Activated CD4-positive, alpha-beta T cell treated with anti-CD3 and anti-CD28 coated beads for 36 hours (primary cell): ENCODE measurements around the gene CYRIA. TPM values are rescaled to one million over a fixed set of nuclear protein-coding genes. Genes with fewer than 3 reads are reported as not detected.
A peak's percentile ranks its signal among the peaks of the same experiment; 100 is the strongest.

Experiments
- ATAC-seq: fragments of 200-7000 bp; cut with Tn5 transposase; one replicate; pipeline ENCODE4 v1.10.0; 2021; ENCODE audit warnings: mild to moderate bottlenecking, moderate library complexity
- CTCF ChIA-PET: fragments of 350-600 bp; sonication (Branson Sonifier 250); formaldehyde crosslinking; loops from one replicate; lab custom pipeline; 2021; ENCODE audit warnings: antibody characterized with exemption; lab: Charles Lee
- POLR2A ChIA-PET: fragments of 350-600 bp; sonication (Branson Sonifier 250); formaldehyde crosslinking; loops from one replicate; lab custom pipeline; 2021; ENCODE audit warnings: antibody characterized with exemption, inconsistent platforms; lab: Charles Lee
- DNase-seq: peaks from one replicate; pipeline ENCODE4 v3.0.0-alpha.2; 2020
- H3K27ac Mint-ChIP-seq: one replicate; pipeline ENCODE4 v1.8.0; 2021; ENCODE audit warnings: mixed read lengths
- H3K27me3 Mint-ChIP-seq: one replicate; pipeline ENCODE4 v1.8.0; 2021; ENCODE audit warnings: mixed read lengths
- H3K36me3 Mint-ChIP-seq: one replicate; pipeline ENCODE4 v1.8.0; 2021; ENCODE audit warnings: low read depth, mixed read lengths
- H3K4me1 Mint-ChIP-seq: one replicate; pipeline ENCODE4 v1.8.0; 2021; ENCODE audit warnings: mixed read lengths
- H3K4me3 Mint-ChIP-seq: one replicate; pipeline ENCODE4 v1.8.0; 2021; ENCODE audit warnings: mild to moderate bottlenecking, moderate library complexity, mixed read lengths
- H3K9me3 Mint-ChIP-seq: one replicate; pipeline ENCODE4 v1.8.0; 2021; ENCODE audit warnings: low read depth, mixed read lengths
- intact Hi-C, 2 experiments: fragments of 100-400 bp; cut with DNase I in 1 of 2; cut with micrococcal nuclease in 1 of 2; formaldehyde crosslinking; loops; one replicate each; pipeline versions ENCODE4 v1.14.2 to v1.15.1; 2022 to 2024; cut with DNase I, micrococcal nuclease
- total RNA-seq, 2 experiments: library from RNA; stranded (reverse); gene quantifications; one replicate each; pipeline ENCODE4 v1.2.3, GENCODE V29; 2021

The CYRIA gene
- total RNA-seq, result 1 to 10 TPM; 2.5 to 2.8 TPM

DNA sequence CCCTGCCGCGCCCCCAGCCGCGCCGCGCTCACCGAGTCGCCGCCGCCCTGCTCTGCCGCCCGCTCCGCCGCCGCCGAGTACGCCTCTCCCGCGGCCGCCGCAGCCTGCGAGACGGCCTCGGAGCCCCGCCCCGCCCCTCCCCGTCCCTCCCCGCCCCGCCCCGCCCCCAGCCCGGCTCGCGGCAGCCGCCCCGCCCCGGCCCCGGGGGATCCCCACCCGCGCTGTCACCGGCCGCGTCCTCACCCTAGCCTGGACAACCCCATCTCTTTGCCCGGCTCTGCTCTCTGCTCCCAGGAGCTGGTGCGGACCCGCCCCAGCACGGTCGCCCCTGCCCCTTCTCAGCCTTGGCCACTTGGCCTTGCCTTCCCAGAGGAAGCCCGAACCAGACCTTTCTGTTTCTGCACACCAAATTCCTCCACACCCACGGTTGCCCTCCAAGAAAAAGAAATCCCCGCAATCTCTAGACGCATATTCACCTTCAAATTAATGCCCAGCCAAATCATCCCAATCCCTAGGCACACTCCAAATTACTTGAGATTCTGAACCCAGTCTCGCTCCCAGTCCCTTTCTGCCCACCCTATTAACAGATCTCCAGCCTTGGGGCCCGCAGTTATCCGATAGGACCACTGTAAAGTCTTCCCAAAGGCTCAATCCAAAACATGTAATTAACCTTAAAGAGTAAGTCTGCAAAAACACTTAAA is at the start of gene CYRIA:
Gene CYRIA (minus strand): TSS at position 87 of the 701 bp plus-strand sequence. CDS start 77,715 bp downstream, outside the sequence.
- peaks cover 41% of the 10 kb centered on the region for H3K27me3 Mint-ChIP-seq
- peak within 1 kb of the TSS; percentile 73 for H3K4me3 Mint-ChIP-seq
- peaks cover 16% of the 10 kb centered on the region for H3K4me1 Mint-ChIP-seq
- ChIA-PET POLR2A (no interaction called here), CTCF (interaction anchor here (1.0 kb wide), 1 partner anchor 91 kb away, joined by 5 read pairs; no protein-coding TSS in a partner anchor)
- DNase-seq (peak; percentile 80), ATAC-seq (peak; percentile 77)
- intact Hi-C loops, result loop anchor here (1.0 to 5.0 kb wide), 5 partner anchors 15 to 81 kb away; no protein-coding TSS in a partner anchor
- H3K36me3 Mint-ChIP-seq, result no peaks in the 10 kb centered on the region
- no peaks in the 10 kb centered on the region for H3K9me3 Mint-ChIP-seq
- H3K27ac Mint-ChIP-seq, result peak within 1 kb of the TSS; percentile 79

DNA sequence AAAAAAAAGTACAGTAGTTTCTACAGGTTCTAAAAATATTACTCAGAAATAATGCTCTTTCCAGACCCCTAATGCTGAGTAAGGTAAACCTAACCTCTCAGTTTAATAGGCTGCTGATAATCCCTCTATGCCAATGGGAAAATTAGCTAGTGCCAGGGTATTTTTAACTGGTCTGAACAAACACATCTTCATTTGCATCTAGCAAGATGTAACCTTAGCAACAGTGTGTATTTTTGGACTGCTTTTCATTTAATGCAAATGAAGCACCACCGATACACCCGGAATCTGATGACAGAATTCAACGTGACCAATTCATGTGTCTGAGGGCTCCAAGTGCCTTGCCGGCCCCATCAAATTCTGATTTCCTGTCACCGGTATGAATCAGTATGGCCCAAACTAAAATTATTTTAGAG is 47.4 kb upstream of the CYRIA start:
- ChIA-PET CTCF (interaction anchor here (1.0 kb wide), 1 partner anchor 8 kb away, joined by 3 read pairs; no protein-coding TSS in a partner anchor), POLR2A (no interaction called here)
- no peak for DNase-seq
- Mint-ChIP-seq H3K4me1 (no peaks in the 10 kb centered on the region), H3K36me3 (no peaks in the 10 kb centered on the region), H3K9me3 (no peaks in the 10 kb centered on the region), H3K27ac (no peak overlapping the region), H3K4me3 (no peak overlapping the region), H3K27me3 (peaks cover 8% of the 10 kb centered on the region)
- ATAC-seq, result no peak
- intact Hi-C loops, result no loop called here

DNA sequence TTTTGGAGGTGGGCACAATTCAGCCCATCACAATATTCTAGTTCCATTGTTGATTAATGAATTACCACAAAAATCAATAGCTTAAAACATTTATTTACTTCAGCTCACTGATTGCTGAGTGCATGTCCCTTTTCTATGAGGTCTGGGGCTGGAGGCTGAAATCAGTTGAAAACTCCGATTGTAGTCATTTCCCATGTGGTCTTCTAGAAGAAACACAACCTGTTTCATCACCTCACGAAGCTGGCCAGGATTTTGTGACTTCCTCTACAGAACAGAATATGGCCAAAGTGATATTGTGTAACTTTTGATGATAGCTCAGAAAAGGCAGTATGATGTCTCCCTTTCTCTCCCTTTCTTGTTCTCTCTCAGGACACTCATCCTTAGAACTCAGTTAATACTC is 44.1 kb upstream of the CYRIA start:
- ChIA-PET CTCF (interaction anchor here (1.6 kb wide), 1 partner anchor 47 kb away, joined by 3 read pairs; no protein-coding TSS in a partner anchor), POLR2A (no interaction called here)
- intact Hi-C loops, result no loop called here
- H3K27ac Mint-ChIP-seq, result no peak overlapping the region
- no peaks in the 10 kb centered on the region for H3K36me3 Mint-ChIP-seq
- no peaks in the 10 kb centered on the region for H3K9me3 Mint-ChIP-seq
- ATAC-seq (no peak), DNase-seq (no peak)
- H3K27me3 Mint-ChIP-seq, result peaks cover 6% of the 10 kb centered on the region
- peaks cover 6% of the 10 kb centered on the region for H3K4me1 Mint-ChIP-seq
- no peak overlapping the region for H3K4me3 Mint-ChIP-seq

DNA sequence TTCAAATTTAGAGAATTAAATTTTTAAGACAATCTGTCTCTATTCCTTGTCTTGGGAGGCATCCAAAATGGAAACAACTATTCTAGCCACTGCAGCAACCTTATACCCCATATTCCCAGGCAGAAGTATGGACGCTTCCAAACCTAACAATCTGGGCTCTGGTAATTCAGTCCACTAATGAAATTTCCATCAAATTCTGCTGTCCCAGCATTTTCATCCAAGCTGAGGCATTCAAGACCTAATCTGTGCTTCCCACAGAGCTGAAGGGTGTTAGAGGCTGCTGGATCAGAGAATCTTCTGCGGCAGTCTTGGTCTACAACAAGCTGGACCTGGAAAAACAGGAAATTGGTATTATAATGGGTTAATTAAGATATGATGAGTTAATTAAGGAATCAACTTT is 42.5 kb upstream of the CYRIA start:
- ATAC-seq (no peak), DNase-seq (no peak)
- Mint-ChIP-seq H3K9me3 (no peaks in the 10 kb centered on the region), H3K4me3 (no peak overlapping the region), H3K36me3 (no peaks in the 10 kb centered on the region), H3K4me1 (peaks cover 6% of the 10 kb centered on the region), H3K27ac (no peak overlapping the region), H3K27me3 (peaks cover 4% of the 10 kb centered on the region)
- ChIA-PET CTCF (no interaction called here), POLR2A (interaction anchor here (0.5 kb wide), 1 partner anchor 82 kb away, joined by 4 read pairs; no protein-coding TSS in a partner anchor)
- intact Hi-C loops, result no loop called here

GRCh38 chr2:16707014-16707623 is 41.5 kb upstream of the CYRIA start:
- H3K27me3 Mint-ChIP-seq, result peaks cover 3% of the 10 kb centered on the region
- ChIA-PET CTCF (no interaction called here), POLR2A (no interaction called here)
- intact Hi-C loops, result no loop called here
- peaks cover 6% of the 10 kb centered on the region for H3K4me1 Mint-ChIP-seq
- H3K36me3 Mint-ChIP-seq, result no peaks in the 10 kb centered on the region
- DNase-seq, result peak; percentile 16
- ATAC-seq, result no peak
- H3K27ac Mint-ChIP-seq, result no peak overlapping the region
- no peak overlapping the region for H3K4me3 Mint-ChIP-seq
- no peaks in the 10 kb centered on the region for H3K9me3 Mint-ChIP-seq

DNA sequence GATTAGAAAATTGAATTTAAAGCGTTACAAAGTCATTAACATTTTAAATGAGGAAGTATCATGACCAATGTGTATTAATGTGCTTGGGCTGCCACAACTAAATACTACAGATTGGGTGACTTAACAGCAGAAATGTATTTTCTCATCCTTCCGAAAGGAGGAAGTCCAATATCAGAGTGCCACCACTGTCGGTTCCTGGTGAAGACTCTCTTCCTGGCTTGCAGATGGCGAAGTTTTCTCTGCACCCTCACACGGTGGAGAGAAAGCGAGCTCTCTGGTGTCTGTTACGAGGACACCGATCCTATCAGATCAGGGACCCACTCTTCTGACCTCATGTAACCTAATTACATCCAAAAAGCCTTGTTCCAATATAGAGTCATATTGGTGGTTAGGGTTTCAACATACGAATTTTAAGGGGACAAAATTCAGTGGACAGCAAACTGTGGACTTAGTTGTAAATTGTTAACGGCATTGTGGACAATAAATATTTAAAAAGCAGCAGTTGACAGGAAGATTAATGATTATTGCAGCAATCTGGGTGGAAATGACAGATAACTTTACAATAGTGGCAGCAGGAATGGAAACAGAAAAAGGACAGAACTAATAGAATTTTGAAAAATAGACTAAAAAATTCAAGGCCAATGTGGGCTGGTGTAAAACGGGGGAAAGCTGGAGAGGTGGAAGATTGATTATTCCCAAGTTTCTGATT is 35.1 kb upstream of the CYRIA start:
- H3K36me3 Mint-ChIP-seq, result no peaks in the 10 kb centered on the region
- peaks cover 15% of the 10 kb centered on the region for H3K27me3 Mint-ChIP-seq
- H3K27ac Mint-ChIP-seq, result no peak overlapping the region
- H3K4me3 Mint-ChIP-seq, result no peak overlapping the region
- DNase-seq (no peak), ATAC-seq (no peak)
- ChIA-PET CTCF (no interaction called here), POLR2A (no interaction called here)
- intact Hi-C loops, result no loop called here
- H3K9me3 Mint-ChIP-seq, result peaks cover 5% of the 10 kb centered on the region
- no peaks in the 10 kb centered on the region for H3K4me1 Mint-ChIP-seq

DNA sequence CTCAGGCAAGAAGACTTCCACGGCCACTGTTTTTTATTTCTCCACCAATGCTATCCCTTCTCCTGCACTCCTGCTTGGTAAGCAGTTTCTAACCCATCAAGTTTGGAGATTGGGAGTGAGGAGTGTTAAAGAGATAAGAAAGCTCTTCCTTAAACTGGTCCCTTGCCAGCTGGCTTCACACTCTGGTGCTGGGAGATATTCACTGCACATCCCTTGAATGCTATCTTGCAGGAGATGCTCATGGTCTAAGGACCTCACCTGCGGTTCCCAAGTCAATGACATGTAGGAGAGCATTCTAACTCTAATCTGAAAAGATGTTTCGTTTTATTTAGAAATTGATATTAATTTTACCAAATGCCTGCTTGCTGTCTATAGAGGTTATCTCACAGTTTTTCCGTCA is 28.2 kb upstream of the CYRIA start:
- Mint-ChIP-seq H3K4me1 (no peaks in the 10 kb centered on the region), H3K36me3 (no peaks in the 10 kb centered on the region), H3K9me3 (peaks cover 5% of the 10 kb centered on the region), H3K27ac (no peak overlapping the region), H3K27me3 (peaks cover 11% of the 10 kb centered on the region), H3K4me3 (no peak overlapping the region)
- intact Hi-C loops, result no loop called here
- ChIA-PET POLR2A (no interaction called here), CTCF (no interaction called here)
- DNase-seq (no peak), ATAC-seq (no peak)

- CTCF ChIA-PET, result interaction anchor here (0.8 kb wide), 1 partner anchor 506 kb away, joined by 3 read pairs; no protein-coding TSS in a partner anchor
- DNase-seq, result no peak
Measured at GRCh38 chr2:16691261-16691660, 25.6 kb upstream of the CYRIA start.

GRCh38 chr2:16687955-16688354 is 22.3 kb upstream of the CYRIA start:
- DNase-seq (no peak), ATAC-seq (no peak)
- intact Hi-C loops, result no loop called here
- Mint-ChIP-seq H3K27ac (no peak overlapping the region), H3K9me3 (no peaks in the 10 kb centered on the region), H3K4me1 (no peaks in the 10 kb centered on the region), H3K27me3 (peaks cover 20% of the 10 kb centered on the region), H3K36me3 (no peaks in the 10 kb centered on the region), H3K4me3 (no peak overlapping the region)
- POLR2A ChIA-PET, result interaction anchor here (0.7 kb wide), 1 partner anchor 629 kb away, joined by 3 read pairs; no protein-coding TSS in a partner anchor
- CTCF ChIA-PET, result interaction anchor here (0.6 kb wide), 1 partner anchor 758 kb away, joined by 3 read pairs; no protein-coding TSS in a partner anchor

More at GRCh38 chr2:16691261-16691660, 25.6 kb upstream of the CYRIA start:
- H3K4me3 Mint-ChIP-seq, result no peak overlapping the region
- no peaks in the 10 kb centered on the region for H3K36me3 Mint-ChIP-seq
- intact Hi-C loops, result no loop called here
- POLR2A ChIA-PET, result no interaction called here
- peaks cover 14% of the 10 kb centered on the region for H3K27me3 Mint-ChIP-seq
- no peak for ATAC-seq
- H3K9me3 Mint-ChIP-seq, result no peaks in the 10 kb centered on the region
- H3K27ac Mint-ChIP-seq, result no peak overlapping the region
- no peaks in the 10 kb centered on the region for H3K4me1 Mint-ChIP-seq

- no peak for ATAC-seq
- H3K4me3 Mint-ChIP-seq, result no peak overlapping the region
- H3K27ac Mint-ChIP-seq, result no peak overlapping the region
- ChIA-PET POLR2A (no interaction called here), CTCF (no interaction called here)
- no peak for DNase-seq
- no peaks in the 10 kb centered on the region for H3K36me3 Mint-ChIP-seq
- H3K9me3 Mint-ChIP-seq, result no peaks in the 10 kb centered on the region
- H3K27me3 Mint-ChIP-seq, result peaks cover 20% of the 10 kb centered on the region
- intact Hi-C loops, result no loop called here
- no peaks in the 10 kb centered on the region for H3K4me1 Mint-ChIP-seq
Measured at GRCh38 chr2:16687222-16687621, 21.6 kb upstream of the CYRIA start.

- CTCF ChIA-PET, result no interaction called here
- ATAC-seq (no peak), DNase-seq (no peak)
- H3K27me3 Mint-ChIP-seq, result peaks cover 21% of the 10 kb centered on the region
- no peaks in the 10 kb centered on the region for H3K36me3 Mint-ChIP-seq
- no peak overlapping the region for H3K4me3 Mint-ChIP-seq
- POLR2A ChIA-PET, result no interaction called here
- intact Hi-C loops, result no loop called here
- no peaks in the 10 kb centered on the region for H3K9me3 Mint-ChIP-seq
- H3K4me1 Mint-ChIP-seq, result no peaks in the 10 kb centered on the region
- H3K27ac Mint-ChIP-seq, result no peak overlapping the region
Measured at GRCh38 chr2:16686641-16687040, 21.0 kb upstream of the CYRIA start.
